Left ventricle myocardium superior (tissue), 1 donor: ENCODE results near the gene ZMIZ1. TPM values are rescaled to one million over a fixed set of nuclear protein-coding genes. Genes with fewer than 3 reads are reported as not detected.
A peak's percentile ranks its signal among the peaks of the same experiment; 100 is the strongest.

ENCODE experiments used
- ATAC-seq: fragments of 200-7000 bp; cut with Tn5 transposase; one replicate; pipeline ENCODE4 v1.9.1; 2020; ENCODE audit warnings: mild to moderate bottlenecking, moderate library complexity
- DNase-seq: peaks from one replicate; pipeline ENCODE4 v3.0.0-alpha.2; 2020
- intact Hi-C: fragments of 100-400 bp; cut with micrococcal nuclease; formaldehyde crosslinking; loops from one replicate; pipeline ENCODE4 v1.11.0; 2022
- total RNA-seq: library from RNA; stranded (reverse); fragmentation: NEBNext Ultra II Directional; extraction: Animal tissue kit (Norgen Biotek cat#: 25700); gene quantifications from one replicate; pipeline ENCODE4 v1.2.1, GENCODE V29; 2021
- donor health status: DM: no; HTN: yes; CAD: no; lungs with severe emphysema.

Gene ZMIZ1
- total RNA-seq, 1 donor from 2014 or later = 49.5 TPM

DNA sequence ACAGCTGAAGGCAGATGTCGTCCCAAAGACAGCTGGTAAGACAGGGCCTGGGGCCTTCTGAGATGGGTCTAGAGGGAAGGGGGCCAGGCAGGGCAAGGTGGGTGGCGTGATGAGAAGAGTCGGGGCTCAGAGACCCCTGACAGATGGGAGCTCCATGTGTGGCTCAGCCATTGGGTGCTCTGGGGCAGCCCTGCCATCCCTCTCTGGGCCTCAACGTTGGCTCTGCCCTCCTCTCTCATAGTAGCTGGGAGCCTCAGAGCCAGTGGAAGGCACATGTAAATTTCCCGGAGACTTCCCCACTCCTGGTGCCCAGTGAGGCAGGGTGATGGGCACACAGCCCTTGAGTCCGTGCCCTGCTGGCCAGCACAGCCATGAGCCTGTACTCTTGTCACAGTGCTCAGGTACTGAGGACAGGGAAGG, 280.3 kb downstream of the ZMIZ1 start:
- intact Hi-C loops = no loop called here
- ATAC-seq = no peak
- no peak for DNase-seq

DNA sequence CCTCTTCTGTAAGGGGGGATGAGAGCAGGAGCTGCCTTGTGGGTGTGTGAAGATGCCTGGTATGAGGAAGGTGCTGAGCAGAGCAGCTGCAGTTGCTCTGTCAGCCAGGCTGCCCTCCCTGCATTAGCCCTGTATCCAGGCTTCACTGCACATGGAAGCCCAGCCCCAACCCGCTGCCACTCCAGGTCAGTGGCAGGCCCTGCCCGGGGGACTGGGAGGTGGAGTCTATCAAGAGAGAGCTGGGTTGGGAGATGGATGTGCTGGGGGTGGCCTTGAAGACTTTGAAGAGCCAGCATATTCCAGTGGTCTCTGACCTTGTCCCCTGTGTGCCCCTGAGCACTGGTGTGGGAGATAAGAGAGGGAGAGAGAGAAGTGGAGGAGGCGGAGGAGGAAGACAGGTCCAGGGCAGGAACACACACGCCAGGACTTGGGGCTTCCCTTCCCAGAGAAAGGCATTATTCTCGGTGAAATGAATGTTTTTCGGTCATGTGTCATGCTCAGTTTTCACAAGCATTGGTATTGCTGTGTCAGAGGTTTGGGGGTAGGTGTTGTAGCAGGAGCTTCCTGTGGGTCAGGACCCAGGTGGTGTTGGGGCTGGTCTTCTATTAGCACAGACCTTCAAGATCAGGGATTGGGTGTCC, 281.1 kb downstream of the ZMIZ1 start:
- intact Hi-C loops = no loop called here
- ATAC-seq = no peak
- no peak for DNase-seq

DNA sequence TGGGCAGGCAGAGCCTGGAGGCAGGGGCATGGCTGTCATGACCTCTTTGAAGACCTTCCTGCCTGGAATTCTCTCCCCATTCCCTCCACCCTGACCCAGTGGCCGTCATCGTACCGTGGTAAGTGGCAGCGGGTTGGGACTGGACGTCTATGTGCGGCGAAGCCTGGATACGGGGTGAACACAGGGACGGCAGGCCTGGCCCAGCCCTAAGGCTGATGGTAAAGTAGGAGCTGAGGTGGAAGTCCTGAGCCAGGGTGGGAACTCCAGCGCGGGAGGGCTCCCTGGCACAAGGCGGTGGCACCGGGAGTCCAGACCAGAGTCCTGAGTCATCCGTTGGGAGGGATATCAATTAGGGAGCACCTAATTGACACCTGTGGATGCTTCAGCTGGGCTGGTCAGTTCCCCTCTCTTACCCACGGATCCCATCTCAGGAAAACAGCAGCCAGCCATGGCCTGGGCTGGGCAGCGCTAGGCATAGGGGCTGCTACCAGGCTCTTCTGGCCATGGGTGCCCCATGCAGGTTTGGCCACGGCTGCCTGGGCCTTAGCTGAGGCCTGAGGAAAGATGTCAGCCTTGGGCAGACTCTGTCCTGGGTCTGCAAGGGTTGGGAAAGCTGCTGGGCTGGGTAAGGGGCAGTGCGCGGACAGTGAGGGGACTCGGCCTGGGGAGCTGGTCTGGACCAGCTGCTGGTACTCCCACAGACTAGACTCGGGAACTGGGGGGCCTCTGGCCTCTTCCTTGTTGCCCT, 281.8 kb downstream of the ZMIZ1 start:
- no peak for ATAC-seq
- no peak for DNase-seq
- intact Hi-C loops = no loop called here

- intact Hi-C loops = no loop called here
- DNase-seq (no peak), ATAC-seq (no peak)
Measured at GRCh38 chr10:79351332-79351731, 282.6 kb downstream of the ZMIZ1 start.

DNA sequence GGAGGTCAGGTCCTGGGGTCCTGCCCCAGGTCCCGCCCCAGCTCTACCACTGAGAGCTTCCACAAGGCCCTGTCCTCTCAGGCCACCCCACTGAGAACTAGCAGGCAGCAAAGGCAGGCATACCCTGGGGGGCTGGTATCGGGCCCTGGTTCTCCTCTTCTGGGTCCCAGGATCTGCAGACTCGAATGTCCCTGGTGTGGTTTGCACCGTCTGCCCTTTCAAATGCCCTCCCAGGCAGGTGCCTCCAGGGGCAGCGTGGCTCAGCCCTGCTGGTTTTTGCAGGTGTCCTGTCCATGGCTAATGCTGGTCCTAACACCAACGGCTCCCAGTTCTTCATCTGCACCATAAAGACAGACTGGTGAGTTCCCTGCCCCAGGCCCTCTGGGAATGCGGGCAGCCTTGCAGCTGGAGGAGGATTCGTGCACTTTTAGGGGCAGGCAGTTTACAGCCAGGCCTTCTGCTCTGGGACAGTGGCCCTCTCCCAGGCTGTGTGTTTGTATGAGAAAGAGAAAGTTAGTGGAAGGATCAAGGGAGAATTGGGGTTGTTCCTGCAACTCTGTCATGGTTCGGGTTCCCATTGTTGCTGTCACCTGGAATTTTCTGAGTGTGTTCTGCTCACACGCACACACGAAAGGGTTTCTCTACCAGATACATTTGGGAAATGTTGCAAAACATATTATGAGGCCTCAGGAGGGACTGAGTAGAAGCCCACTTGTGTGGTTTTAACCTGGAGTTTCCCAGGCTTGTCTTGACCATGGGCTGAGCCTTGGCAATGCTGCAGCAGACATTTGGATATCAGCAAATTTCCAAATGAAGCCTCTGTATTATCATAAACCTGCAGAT, 283.5 kb downstream of the ZMIZ1 start:
- ATAC-seq (no peak), DNase-seq (no peak)
- intact Hi-C loops = no loop called here

DNA sequence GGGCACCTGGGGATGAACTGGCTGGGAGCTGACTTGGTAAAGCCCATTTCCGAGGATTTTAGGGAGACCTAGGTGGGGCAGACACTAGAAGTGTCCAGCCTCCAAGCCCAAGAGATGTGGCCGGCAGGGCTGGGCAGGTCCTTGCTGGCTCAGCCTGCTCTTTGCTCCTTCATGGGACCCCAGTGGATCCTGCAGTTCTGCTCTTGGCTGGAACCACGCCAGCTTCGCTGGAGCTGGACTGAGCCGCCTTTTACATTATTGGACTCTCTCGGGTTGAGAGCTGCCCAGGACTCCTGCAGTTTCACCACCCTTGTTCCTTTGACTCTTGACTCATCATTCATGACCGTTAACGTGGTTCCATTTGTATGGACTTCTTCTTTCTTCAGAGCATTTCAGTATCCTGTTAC, 284.2 kb downstream of the ZMIZ1 start:
- DNase-seq (no peak), ATAC-seq (no peak)
- intact Hi-C loops = no loop called here

- DNase-seq (no peak), ATAC-seq (no peak)
- intact Hi-C loops = no loop called here
Measured at GRCh38 chr10:79353726-79354125, 285.0 kb downstream of the ZMIZ1 start.

GRCh38 chr10:79354141-79354540, 285.4 kb downstream of the ZMIZ1 start:
- intact Hi-C loops = no loop called here
- DNase-seq (no peak), ATAC-seq (no peak)

GRCh38 chr10:79354615-79355014, 285.8 kb downstream of the ZMIZ1 start:
- DNase-seq (no peak), ATAC-seq (no peak)
- intact Hi-C loops = no loop called here

- DNase-seq (no peak), ATAC-seq (no peak)
- intact Hi-C loops = no loop called here
Measured at GRCh38 chr10:79355420-79356017, 286.8 kb downstream of the ZMIZ1 start.

DNA sequence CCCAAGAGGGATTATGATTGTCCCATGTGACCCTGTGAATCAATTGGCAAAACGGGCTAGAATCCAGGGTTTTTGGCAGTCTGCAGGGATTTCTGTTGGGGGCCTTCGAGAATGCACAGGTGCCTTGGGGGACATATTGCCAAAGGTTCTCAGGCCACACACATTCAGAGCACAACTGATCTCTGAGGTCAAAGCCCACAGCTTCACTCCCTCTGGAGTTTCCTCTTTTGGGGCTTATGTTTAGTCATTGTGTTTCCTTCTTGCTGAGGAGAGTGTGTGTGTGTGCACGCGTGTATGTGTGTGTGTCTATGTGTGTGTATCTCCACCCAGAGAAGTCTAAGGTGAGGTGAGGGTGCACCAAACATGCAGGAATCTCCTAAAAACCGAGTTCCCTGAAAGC, 287.3 kb downstream of the ZMIZ1 start:
- intact Hi-C loops = no loop called here
- ATAC-seq = peak; percentile 5

DNA sequence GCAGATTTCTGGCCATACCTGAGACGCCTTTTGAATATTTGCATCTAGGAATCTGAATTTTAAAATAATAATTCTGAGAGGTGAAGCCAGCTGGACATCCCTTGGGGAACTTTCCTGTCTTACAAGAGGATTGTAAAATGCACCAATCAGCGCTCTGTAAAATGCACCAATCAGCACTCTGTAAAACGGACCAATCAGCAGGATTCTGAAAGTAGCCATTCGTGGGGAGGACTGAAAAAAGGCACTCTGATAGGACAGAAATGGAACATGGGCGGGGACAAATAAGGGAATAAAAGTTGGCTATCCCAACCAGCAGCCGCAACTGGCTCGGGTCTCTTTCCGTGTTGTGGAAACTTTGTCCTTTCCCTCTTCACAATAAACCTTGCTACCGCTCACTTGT, 288.4 kb downstream of the ZMIZ1 start:
- intact Hi-C loops = no loop called here
- DNase-seq (no peak), ATAC-seq (no peak)

More for the DNA sequence above, 287.3 kb downstream of the ZMIZ1 start:
- no peak for DNase-seq

GRCh38 chr10:79358811-79359210, 290.0 kb downstream of the ZMIZ1 start:
- intact Hi-C loops = no loop called here
- ATAC-seq (peak; percentile 31), DNase-seq (no peak)

DNA sequence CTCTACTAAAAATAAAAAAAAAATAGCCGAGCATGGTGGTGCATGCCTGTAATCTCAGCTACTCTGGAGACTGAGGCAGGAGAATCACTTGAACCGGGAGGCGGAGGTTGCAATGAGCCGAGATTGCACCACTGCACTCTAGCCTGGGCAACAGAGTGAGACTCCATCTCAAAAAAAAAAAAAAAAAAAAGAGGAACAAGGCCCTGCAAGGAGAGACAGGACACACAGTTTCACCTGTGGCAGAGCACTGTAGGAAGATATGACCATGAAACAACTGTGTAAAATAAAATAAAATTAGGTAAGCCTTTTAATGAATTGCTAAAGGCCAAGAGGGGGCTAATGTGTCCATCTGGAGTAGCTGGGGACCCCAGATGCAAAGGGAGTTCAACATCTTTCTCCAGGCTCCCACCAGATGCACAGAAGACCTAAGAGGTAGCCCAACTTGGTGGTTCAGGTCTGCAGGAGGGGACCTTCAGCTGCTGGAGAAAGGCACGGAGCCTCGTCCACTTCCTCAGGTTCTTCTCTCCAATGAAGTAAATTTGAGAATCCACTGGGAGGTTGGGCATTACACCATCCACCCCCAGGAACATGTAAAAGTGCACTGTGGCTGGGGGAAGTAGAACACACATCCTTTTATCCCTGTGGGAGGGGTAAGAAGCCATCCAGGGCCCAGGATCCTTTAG, 291.2 kb downstream of the ZMIZ1 start:
- DNase-seq (no peak), ATAC-seq (no peak)
- intact Hi-C loops = no loop called here

- intact Hi-C loops = no loop called here
- no peak for ATAC-seq
- DNase-seq = no peak
Measured at GRCh38 chr10:79360499-79361342, 292.0 kb downstream of the ZMIZ1 start.

DNA sequence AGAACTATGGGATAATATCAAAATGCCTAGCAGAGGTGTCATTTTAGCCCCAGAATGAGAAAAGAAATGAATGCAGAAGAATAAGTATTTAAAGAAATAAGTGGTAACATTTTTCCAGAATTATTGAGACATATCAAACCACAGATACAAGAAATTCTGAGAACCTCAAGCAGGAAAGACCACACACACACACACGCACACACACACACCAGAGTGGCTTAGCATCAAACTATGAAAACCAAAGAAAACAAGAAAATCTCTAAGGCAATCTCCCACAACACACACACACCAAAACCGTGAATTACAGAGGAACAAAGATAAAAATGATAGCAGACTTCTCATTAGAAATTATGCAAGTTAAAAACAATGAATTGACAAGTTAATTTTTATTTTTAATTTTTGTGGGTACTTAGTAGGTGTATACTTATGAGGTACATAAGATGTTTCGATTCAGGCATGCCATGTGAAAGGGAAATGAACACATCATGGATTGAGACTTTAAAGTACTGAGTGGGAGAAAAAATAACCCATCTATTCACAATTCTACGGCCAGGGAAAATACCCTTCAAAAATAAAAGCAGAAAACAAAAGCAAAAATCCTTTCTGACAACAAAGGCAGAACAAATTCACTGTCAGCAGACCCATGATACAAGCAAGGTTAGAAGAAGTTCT, 293.1 kb downstream of the ZMIZ1 start:
- DNase-seq (no peak), ATAC-seq (no peak)
- intact Hi-C loops = no loop called here
